GM19238 (cell line): ENCODE measurements around the gene ASXL1.

Source experiments
- DNase-seq: peaks from one replicate; pipeline ENCODE4 v3.0.0; 2011; ENCODE audit warnings: low spot score; ENCODE audit not compliant: insufficient read length

Gene ASXL1

GRCh38 chr20:32439132-32439829, 81.2 kb downstream of the ASXL1 start:
- no peak for DNase-seq

- no peak for DNase-seq
Observed at GRCh38 chr20:32440069-32440757, 82.1 kb downstream of the ASXL1 start.

- no peak for DNase-seq
Observed at GRCh38 chr20:32440758-32441078, 82.6 kb downstream of the ASXL1 start.

- DNase-seq = no peak
Observed at GRCh38 chr20:32441638-32442037, 83.5 kb downstream of the ASXL1 start.

GRCh38 chr20:32442630-32443373, 84.7 kb downstream of the ASXL1 start:
- DNase-seq = no peak

- no peak for DNase-seq
Observed at GRCh38 chr20:32443386-32443974, 85.3 kb downstream of the ASXL1 start.

GRCh38 chr20:32444474-32445220, 86.5 kb downstream of the ASXL1 start:
- no peak for DNase-seq

- no peak for DNase-seq
Observed at GRCh38 chr20:32445539-32446273, 87.6 kb downstream of the ASXL1 start.

GRCh38 chr20:32446301-32447100, 88.4 kb downstream of the ASXL1 start:
- no peak for DNase-seq

- no peak for DNase-seq
Observed at GRCh38 chr20:32447136-32448027, 89.3 kb downstream of the ASXL1 start.

GRCh38 chr20:32448306-32449056, 90.3 kb downstream of the ASXL1 start:
- DNase-seq = no peak

- no peak for DNase-seq
Observed at GRCh38 chr20:32449057-32449889, 91.1 kb downstream of the ASXL1 start.

GRCh38 chr20:32449890-32450401, 91.8 kb downstream of the ASXL1 start:
- no peak for DNase-seq

GRCh38 chr20:32450484-32451061, 92.4 kb downstream of the ASXL1 start:
- DNase-seq = no peak

- no peak for DNase-seq
Observed at GRCh38 chr20:32451340-32451681, 93.2 kb downstream of the ASXL1 start.

GRCh38 chr20:32451682-32452461, 93.7 kb downstream of the ASXL1 start:
- DNase-seq = no peak
